Fibroblast of the aortic adventitia (primary cell): ENCODE results near the gene SYCE3. TPM values are rescaled to one million over a fixed set of nuclear protein-coding genes. Genes with fewer than 3 reads are reported as not detected.

ENCODE experiments used
- DNase-seq: peaks from one replicate; pipeline ENCODE4 v3.0.0-alpha.2; 2010; ENCODE audit warnings: low read depth
- H3K4me3 ChIP-seq: 2 replicates; pipeline ENCODE4 v1.5.1; 2011; ENCODE audit warnings: low read depth, mild to moderate bottlenecking, control low read depth, low read length, moderate library complexity
- total RNA-seq: library from RNA; depleted of rRNA; stranded (reverse); fragments of >200 nt; gene quantifications from 2 replicates; pipeline ENCODE4 v1.2.3, GENCODE V29; 2012; ENCODE audit warnings: low replicate concordance
- TF ChIP-seq, protein P1 (sequence below): IDR thresholded peaks from 2 replicates; pipeline ENCODE4 v1.5.1; 2011; ENCODE audit warnings: mild to moderate bottlenecking, low read length, control low read depth, inconsistent platforms; ENCODE audit not compliant: insufficient read depth

SYCE3 gene
- total RNA-seq, 1 donor = not detected

DNA sequence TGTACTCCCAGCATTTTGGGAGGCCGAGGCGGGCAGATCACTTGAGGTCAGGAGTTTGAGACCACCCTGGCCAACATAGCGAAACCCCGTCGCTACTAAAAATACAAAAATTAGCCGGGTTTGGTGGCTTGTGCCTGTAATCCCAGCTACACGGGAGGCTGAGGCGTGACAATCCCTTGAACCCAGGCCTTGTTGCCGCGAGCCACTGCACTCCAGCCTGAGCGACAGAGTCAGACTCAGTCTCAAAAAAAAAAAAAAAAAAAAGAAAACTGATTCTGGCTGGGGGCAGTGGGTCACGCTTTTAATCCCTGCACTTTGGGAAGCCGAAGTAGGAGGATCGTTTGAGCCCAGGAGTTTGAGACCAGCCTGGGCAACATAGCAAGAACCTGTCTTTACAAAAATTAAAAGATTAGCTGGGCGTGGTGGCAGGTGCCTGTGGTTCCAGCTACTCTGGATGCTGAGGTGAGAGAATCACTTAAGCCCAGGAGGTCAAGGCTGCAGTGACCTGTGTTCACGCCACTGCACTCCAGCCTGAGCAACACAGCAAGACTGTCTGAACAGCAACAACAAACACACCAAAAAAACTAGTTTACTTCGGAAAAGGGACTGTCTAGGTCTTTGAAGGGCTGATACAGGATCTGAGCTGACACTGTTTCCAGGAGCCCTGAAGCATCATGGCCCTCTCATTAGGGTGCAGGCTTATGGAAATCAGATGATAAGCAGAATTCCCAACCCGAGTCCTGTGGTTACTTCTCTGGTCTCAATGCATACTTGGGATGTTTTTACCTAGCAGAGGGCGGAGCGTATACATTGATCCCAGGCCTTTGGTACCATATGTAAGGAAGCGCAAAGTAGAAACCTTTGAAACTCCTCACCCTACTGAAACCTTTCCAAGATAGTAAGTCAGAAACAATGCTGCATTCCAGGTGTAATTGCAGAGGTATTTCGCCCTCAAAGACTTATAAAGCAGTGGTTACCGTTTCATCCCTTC is 21.7 kb upstream of the SYCE3 start:
- no peak overlapping the region for H3K4me3 ChIP-seq
- TF ChIP-seq, protein P1, sequence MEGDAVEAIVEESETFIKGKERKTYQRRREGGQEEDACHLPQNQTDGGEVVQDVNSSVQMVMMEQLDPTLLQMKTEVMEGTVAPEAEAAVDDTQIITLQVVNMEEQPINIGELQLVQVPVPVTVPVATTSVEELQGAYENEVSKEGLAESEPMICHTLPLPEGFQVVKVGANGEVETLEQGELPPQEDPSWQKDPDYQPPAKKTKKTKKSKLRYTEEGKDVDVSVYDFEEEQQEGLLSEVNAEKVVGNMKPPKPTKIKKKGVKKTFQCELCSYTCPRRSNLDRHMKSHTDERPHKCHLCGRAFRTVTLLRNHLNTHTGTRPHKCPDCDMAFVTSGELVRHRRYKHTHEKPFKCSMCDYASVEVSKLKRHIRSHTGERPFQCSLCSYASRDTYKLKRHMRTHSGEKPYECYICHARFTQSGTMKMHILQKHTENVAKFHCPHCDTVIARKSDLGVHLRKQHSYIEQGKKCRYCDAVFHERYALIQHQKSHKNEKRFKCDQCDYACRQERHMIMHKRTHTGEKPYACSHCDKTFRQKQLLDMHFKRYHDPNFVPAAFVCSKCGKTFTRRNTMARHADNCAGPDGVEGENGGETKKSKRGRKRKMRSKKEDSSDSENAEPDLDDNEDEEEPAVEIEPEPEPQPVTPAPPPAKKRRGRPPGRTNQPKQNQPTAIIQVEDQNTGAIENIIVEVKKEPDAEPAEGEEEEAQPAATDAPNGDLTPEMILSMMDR = no peak
- no peak for DNase-seq

DNA sequence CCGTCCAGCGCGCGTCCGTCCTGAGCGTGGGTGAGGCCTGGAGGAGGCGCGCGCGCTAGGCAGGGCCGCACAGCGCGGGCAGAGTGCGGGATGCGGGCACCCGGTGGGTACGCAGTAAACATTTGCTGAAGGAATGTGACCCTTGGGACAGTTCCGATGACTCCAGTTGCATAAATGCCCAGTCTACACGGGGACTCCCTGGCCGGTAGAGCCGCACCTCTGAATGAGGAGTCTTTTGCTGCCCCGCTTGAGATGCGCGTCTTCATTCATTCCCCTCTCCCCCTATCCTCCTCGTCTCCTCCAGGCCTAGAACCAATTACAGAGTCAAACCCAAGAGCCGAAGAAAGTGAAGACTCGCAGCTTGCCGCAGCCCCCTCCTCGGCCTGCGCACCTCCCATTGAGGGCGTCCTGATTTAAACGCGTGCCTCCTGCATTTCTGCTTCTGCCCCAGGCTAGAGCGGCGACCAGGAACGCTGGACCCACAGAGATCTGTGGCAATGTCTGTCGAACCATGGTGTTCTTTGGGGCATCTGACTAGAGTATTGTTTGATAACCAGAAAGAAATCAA is 20.7 kb upstream of the SYCE3 start:
- TF ChIP-seq, protein P1 = peak; percentile 28
- no peak for DNase-seq

DNA sequence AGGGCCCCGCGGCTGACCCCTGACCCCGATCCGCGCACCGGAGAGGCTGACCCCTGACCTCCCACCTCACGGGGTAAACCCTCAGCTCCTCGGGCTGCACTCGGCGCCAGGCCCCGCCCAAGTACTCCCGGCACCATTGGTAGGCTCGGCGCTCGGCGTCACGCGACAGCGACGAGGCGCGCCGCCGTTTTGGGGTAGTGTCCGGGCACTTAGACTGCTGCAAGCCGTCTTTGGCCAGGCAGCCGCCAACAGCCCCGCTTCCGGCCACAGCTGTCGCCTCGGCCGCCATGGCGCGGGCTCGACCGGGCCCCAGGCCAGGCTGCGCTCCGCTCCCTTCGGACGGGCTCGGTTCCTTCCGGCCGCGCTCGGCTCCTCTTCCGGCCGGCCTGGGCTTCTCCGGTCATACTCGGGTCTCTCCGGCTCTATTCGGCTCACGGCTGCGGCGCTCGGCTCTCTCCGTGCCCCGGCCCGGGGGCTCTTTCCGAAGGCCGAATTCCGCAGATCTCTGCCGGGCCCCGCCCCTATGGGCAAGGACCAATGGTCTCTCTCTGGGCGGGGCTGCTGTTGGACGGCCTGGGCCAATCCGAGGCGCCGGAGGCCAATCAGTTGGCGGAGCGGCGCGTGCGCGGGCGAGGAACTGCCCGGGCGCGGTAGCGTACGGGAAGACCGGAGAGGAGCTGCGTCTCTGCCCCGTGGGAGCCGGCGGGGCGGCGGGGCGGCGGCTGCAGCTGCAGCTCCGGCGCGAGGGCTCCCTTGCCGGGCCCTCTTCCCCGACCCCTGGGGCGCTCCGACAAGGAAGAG is 20.0 kb upstream of the SYCE3 start, which contains the start of gene CHKB:
TSS of gene CHKB (minus strand) at position 357 of the 801 bp plus-strand sequence. CDS start at position 289, 68 bp downstream.
- DNase-seq = peak; percentile 95
- TF ChIP-seq, protein P1 = no peak

More for the DNA sequence above, 20.7 kb upstream of the SYCE3 start:
- H3K4me3 ChIP-seq = peak overlapping the region; percentile 87

DNA sequence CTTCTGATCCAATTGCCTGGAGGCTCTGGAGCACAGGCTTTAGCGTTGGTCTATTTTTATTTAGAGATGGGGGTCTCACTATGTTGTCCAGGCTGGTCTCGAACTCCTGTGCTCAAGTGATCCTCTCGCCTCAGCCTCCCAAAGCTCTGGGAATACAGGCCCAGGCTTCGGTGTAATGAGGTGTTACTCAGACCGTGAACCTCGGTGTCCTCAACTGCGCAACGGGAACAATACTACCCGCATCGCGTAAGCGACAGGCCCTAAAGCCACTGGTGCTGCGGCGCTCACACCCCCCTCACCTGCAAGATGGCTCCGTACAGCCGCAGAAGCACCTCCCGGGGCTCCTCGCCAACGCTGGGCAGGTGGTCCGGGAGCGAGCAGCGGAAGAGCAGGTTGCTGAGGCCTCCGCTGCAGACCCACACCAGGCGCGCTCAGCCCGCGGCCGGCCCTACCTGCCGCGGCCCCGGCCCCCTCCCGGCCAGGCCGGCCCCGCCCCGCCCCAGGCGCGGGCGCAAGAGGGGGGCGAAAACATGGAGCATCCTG is 19.3 kb upstream of the SYCE3 start:
- peak; percentile 13 for DNase-seq
- peak overlapping the region; percentile 89 for H3K4me3 ChIP-seq
- TF ChIP-seq, protein P1 = no peak

More for the DNA sequence above, 20.0 kb upstream of the SYCE3 start, which contains the start of gene CHKB:
- H3K4me3 ChIP-seq = peak within 1 kb of the TSS; percentile 89

DNA sequence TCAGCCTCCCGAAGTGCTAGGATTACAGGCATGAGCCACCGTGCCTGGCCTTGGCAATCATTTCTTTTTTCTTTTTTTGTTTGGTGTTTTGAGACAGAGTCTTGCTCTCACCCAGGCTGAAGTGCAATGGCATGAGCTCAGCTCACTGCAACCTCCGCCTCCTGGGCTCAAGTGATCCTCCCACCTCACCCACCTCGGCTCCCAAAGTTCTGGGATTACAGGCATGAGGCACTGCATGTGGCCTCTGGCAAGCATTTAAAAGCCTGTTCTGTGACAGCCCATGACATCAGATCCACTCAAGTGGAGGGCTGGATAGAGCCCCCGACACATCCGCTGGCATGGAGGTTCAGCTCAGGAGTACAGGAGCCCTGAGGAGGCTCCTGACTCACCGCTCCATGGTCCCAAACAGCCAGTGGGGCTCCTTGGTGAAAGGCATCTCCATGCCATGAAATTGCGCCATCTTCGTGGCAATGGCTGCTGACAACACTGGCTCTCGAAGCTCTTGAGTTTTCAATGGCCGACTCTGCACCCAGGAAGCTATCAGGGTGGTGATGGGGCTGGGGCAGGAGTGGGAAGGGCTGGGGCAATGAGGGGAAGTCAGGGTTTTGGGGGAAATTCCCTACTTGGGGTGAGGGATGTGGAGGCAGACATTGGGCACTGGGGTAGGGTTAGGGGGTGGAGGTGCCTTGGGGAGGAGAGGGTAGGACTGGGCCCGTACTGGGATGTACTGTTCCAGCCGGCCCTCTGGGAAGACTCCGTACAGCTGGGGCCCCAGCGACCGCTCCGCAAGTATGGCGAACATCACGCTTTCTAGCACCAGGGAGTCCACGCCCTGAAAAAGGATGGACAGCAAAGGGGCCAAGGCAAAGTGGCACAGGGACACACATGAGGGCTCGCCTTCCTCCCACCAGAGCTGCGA is 18.6 kb upstream of the SYCE3 start:
- DNase-seq = no peak
- TF ChIP-seq, protein P1 = no peak
- H3K4me3 ChIP-seq = peak overlapping the region; percentile 89
